Smooth muscle cell (in vitro differentiated cells): ENCODE measurements around the gene ARL8B. TPM values are rescaled to one million over a fixed set of nuclear protein-coding genes. Genes with fewer than 3 reads are reported as not detected.
"Not testable (repeated sequence)": the region's sequence is repeated elsewhere in the genome, so short reads cannot be mapped to it uniquely, and the experiment has no call there.

Source experiments
- DNase-seq: peaks from one replicate; lab custom pipeline; 2025; ENCODE audit not compliant: unreplicated experiment; lab: John Stamatoyannopoulos, UW
- H2AFZ ChIP-seq: fragments of 200-600 bp; sonication (generic); 2 replicates; pipeline ENCODE4 v1.6.0; 2016; ENCODE audit warnings: antibody characterized with exemption, low read depth, mild to moderate bottlenecking
- H3F3A ChIP-seq: fragments of 200-600 bp; sonication (generic); 2 replicates; pipeline ENCODE4 v1.6.0; 2017; ENCODE audit warnings: antibody characterized with exemption, low read depth
- H3K27ac ChIP-seq: fragments of 200-600 bp; sonication (generic); 2 replicates; pipeline ENCODE4 v1.5.1; 2016; ENCODE audit warnings: low read depth, mild to moderate bottlenecking
- H3K27me3 ChIP-seq: fragments of 200-600 bp; sonication (generic); 2 replicates; pipeline ENCODE4 v1.6.1; 2016; ENCODE audit warnings: low read depth, mild to moderate bottlenecking
- H3K36me3 ChIP-seq: fragments of 200-600 bp; sonication (generic); 2 replicates; pipeline ENCODE4 v1.5.1; 2016; ENCODE audit warnings: low read depth
- H3K4me1 ChIP-seq: fragments of 200-600 bp; sonication (generic); 2 replicates; pipeline ENCODE4 v1.5.1; 2016; ENCODE audit warnings: low read depth
- H3K4me2 ChIP-seq: fragments of 200-600 bp; sonication (generic); 2 replicates; pipeline ENCODE4 v1.6.0; 2016; ENCODE audit warnings: mild to moderate bottlenecking
- H3K4me3 ChIP-seq: fragments of 200-600 bp; sonication (generic); 2 replicates; pipeline ENCODE4 v1.5.1; 2016; ENCODE audit warnings: mild to moderate bottlenecking
- H3K79me2 ChIP-seq: fragments of 200-600 bp; sonication (generic); 2 replicates; pipeline ENCODE4 v1.6.0; 2016; ENCODE audit warnings: low read depth, mild to moderate bottlenecking
- H3K9ac ChIP-seq: fragments of 200-600 bp; sonication (generic); 2 replicates; pipeline ENCODE4 v1.6.0; 2016; ENCODE audit warnings: low read depth
- H3K9me3 ChIP-seq: fragments of 200-600 bp; sonication (generic); replicated peaks from 2 replicates; pipeline ENCODE4 v1.5.1; 2016; ENCODE audit warnings: low read depth
- H4K20me1 ChIP-seq: fragments of 200-600 bp; sonication (generic); 2 replicates; pipeline ENCODE4 v1.6.0; 2016; ENCODE audit warnings: low read depth
- CTCF ChIP-seq: fragments of 200-600 bp; sonication (generic); IDR thresholded peaks from 2 replicates; pipeline ENCODE4 v1.5.1; 2017; ENCODE audit warnings: borderline replicate concordance, mild to moderate bottlenecking, antibody characterized with exemption; ENCODE audit not compliant: insufficient read depth, poor library complexity, severe bottlenecking
- WGBS: methylation state at CpG from one replicate; pipeline ENCODE4 v1.1.7; 2016; ENCODE audit warnings: low lambda C conversion rate; 5-methylcytosine and 5-hydroxymethylcytosine counted together
- polyA plus RNA-seq: library from polyadenylated mRNA; unstranded; fragments of >200 nt; fragmentation: Nextera tagmentation; extraction: Ambion mirVana; gene quantifications from 2 replicates; pipeline ENCODE4 v1.2.1, GENCODE V29; 2016
- total RNA-seq: library from RNA; depleted of rRNA; stranded (reverse); fragments of >200 nt; gene quantifications from 2 replicates; pipeline ENCODE4 v1.2.3, GENCODE V29; 2014

Gene ARL8B
- total and polyA plus RNA-seq, 2 experiments from 2014 or later = 33.6 to 95.0 TPM

GRCh38 chr3:5098346-5098745 lies 23.7 kb upstream of the ARL8B start:
- peaks cover 22% of the 10 kb centered on the region for H3K27me3 ChIP-seq
- H3K79me2 ChIP-seq = no peaks in the 10 kb centered on the region
- no peak overlapping the region for H2AFZ ChIP-seq
- H3K4me1 ChIP-seq = no peaks in the 10 kb centered on the region
- H3F3A ChIP-seq = no peaks in the 10 kb centered on the region
- DNase-seq = no peak
- no peak overlapping the region for H3K4me3 ChIP-seq
- WGBS = 77% methylated on average over 4 of the region's 4 CpGs
- no peak for TF ChIP-seq CTCF
- H3K27ac ChIP-seq = no peak overlapping the region
- no peak overlapping the region for H3K4me2 ChIP-seq
- no peaks in the 10 kb centered on the region for H3K36me3 ChIP-seq
- H4K20me1 ChIP-seq = no peaks in the 10 kb centered on the region
- no peak overlapping the region for H3K9ac ChIP-seq
- no peaks in the 10 kb centered on the region for H3K9me3 ChIP-seq

- no peak overlapping the region for H3K4me3 ChIP-seq
- no peaks in the 10 kb centered on the region for H3F3A ChIP-seq
- H4K20me1 ChIP-seq = no peaks in the 10 kb centered on the region
- no peak overlapping the region for H3K4me2 ChIP-seq
- DNase-seq = no peak
- no peaks in the 10 kb centered on the region for H3K9me3 ChIP-seq
- TF ChIP-seq CTCF = no peak
- no peaks in the 10 kb centered on the region for H3K4me1 ChIP-seq
- H2AFZ ChIP-seq = no peak overlapping the region
- peaks cover 12% of the 10 kb centered on the region for H3K27me3 ChIP-seq
- H3K79me2 ChIP-seq = no peaks in the 10 kb centered on the region
- H3K27ac ChIP-seq = no peak overlapping the region
- H3K9ac ChIP-seq = no peak overlapping the region
- H3K36me3 ChIP-seq = no peaks in the 10 kb centered on the region
- WGBS = 84% methylated on average over 3 of the region's 3 CpGs
These were observed 19.6 kb upstream of the ARL8B start for GRCh38 chr3:5102532-5102931.

- H3K4me3 ChIP-seq = no peak overlapping the region
- H3F3A ChIP-seq = no peaks in the 10 kb centered on the region
- no peaks in the 10 kb centered on the region for H3K36me3 ChIP-seq
- no peaks in the 10 kb centered on the region for H3K4me1 ChIP-seq
- H2AFZ ChIP-seq = no peak overlapping the region
- no peaks in the 10 kb centered on the region for H3K79me2 ChIP-seq
- no peak overlapping the region for H3K9ac ChIP-seq
- H3K27me3 ChIP-seq = peaks cover 4% of the 10 kb centered on the region
- 83% methylated on average over 3 of the region's 3 CpGs for WGBS
- H3K4me2 ChIP-seq = no peak overlapping the region
- no peak for DNase-seq
- no peak overlapping the region for H3K27ac ChIP-seq
- no peak for TF ChIP-seq CTCF
- H3K9me3 ChIP-seq = no peaks in the 10 kb centered on the region
- no peaks in the 10 kb centered on the region for H4K20me1 ChIP-seq
These were observed 18.3 kb upstream of the ARL8B start for GRCh38 chr3:5103743-5104142.

DNA sequence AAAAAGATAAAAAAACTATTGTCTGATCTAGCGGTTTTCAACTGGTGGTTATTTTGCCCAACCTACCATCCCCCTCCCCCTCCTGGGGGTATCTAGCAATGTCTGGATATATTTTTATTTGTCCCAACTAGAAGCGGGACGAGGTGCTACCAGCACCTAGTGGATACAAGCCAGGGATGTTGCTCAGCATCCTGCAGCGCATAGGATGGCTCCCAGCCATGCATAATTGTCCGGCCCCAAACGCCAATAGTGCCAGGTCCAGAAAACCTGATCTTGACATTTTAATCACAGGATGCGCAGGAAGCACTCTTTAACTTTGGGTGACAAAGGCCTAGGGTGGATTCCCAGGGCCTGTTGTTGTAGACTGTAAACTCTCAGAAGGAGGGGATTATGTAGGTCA lies 17.0 kb upstream of the ARL8B start:
- Histone ChIP-seq H3K79me2 (no peaks in the 10 kb centered on the region), H3K4me1 (no peaks in the 10 kb centered on the region), H3K9me3 (no peaks in the 10 kb centered on the region), H3K9ac (no peak overlapping the region), H3K27ac (no peak overlapping the region), H3K4me2 (no peak overlapping the region), H3K27me3 (peaks cover 4% of the 10 kb centered on the region), H3K4me3 (no peak overlapping the region), H2AFZ (no peak overlapping the region), H3F3A (no peaks in the 10 kb centered on the region), H4K20me1 (no peaks in the 10 kb centered on the region), H3K36me3 (no peaks in the 10 kb centered on the region)
- no peak for TF ChIP-seq CTCF
- DNase-seq = no peak
- WGBS = 94% methylated on average over 7 of the region's 7 CpGs

DNA sequence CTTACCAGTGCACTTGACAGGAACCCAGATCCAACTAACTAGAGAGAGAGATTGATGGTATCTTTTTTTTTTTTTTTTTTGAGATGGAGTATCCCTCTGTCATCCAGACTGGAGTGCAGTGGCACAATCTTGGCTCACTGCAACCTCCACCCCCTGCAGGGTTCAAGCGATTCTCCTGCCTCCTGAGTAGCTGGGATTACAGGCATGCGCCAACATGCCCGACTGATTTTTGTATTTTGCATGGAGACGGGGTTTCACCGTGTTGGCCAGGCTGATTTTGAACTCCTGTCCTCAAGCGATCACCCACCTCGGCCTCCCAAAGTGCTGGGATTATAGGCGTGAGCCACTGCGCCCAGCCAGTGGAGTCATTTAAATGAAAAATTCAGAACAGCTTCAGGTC lies 15.7 kb upstream of the ARL8B start:
- H3K27me3 ChIP-seq, H3K9ac ChIP-seq, H2AFZ ChIP-seq, H3K36me3 ChIP-seq, H3K27ac ChIP-seq, H3K9me3 ChIP-seq, H4K20me1 ChIP-seq, H3K4me1 ChIP-seq, H3K4me3 ChIP-seq, H3K79me2 ChIP-seq, H3K4me2 ChIP-seq, DNase-seq, H3F3A ChIP-seq: not testable (repeated sequence)
- 89% methylated on average over 9 of the region's 9 CpGs for whole genome bisulfite sequencing

GRCh38 chr3:5106933-5107334 lies 15.2 kb upstream of the ARL8B start:
- not testable (repeated sequence) for H3K27me3 ChIP-seq, H3K27ac ChIP-seq, H3K9ac ChIP-seq, H3K4me1 ChIP-seq, H3K4me2 ChIP-seq, DNase-seq, H3F3A ChIP-seq, H4K20me1 ChIP-seq, H2AFZ ChIP-seq, H3K4me3 ChIP-seq, H3K9me3 ChIP-seq, H3K79me2 ChIP-seq, H3K36me3 ChIP-seq
- WGBS = 87% methylated on average over 2 of the region's 2 CpGs
